GM21367 (cell line): ENCODE results near the gene COL18A1.

Experiments
- ATAC-seq: cut with Tn5 transposase; IDR thresholded peaks from one replicate; pipeline ENCODE4 v1.9.1; 2021; ENCODE audit not compliant: unreplicated experiment

Gene COL18A1

DNA sequence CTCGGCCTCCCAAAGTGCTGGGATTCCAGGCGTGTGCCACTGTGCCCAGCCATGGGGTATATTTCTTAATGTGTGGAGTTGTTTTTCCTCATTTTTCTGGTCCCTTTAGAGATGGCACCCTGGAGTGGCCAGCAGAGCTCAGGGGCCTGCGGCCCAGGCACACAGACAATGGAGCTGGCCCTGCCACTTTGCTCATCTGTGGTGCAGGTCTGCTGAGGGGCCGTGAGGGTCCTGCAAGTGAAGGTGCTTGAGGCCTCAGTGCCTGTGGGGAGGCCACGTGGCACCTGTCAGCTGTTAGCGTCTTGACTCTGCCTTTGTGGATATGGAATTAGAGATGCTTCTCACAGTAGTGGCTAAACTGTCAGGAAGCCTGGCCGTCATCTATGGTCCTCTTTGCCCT lies 7.5 kb downstream of the COL18A1 start:
- ATAC-seq: no peak

DNA sequence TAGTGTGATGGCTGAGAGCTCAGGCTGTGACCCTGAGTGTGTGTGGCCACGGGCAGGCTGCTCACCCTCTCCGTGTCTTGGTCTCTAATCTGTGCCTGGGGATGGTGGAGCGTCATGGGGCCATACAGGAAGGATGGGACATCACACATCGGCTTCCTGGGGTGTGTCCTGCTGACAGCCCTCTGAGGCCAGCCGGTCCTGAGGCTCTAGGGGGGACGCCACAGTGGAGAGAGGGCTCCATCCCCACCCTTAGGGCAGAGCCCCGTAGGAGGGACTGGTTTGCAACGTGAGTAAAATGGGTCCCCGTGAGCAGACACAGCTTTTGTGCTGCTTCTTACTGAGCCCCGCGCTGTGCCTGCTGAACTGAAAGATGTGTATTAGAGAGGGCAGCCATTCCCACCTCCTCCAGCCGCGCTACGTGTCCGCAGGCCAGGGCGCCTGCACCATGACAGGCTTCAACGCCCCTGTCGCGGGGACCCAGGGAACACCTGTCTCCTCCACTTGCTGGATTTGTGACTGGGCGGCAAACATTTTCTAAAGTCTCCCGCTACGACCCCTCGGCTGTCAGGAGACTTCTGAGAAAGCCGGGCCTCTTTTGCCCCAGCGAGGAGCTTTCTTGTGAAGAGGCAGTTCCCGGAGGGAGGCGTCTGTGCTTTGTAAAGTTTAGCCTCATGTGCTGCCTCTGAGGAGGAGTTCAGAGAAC lies 8.1 kb downstream of the COL18A1 start:
- ATAC-seq: no peak

DNA sequence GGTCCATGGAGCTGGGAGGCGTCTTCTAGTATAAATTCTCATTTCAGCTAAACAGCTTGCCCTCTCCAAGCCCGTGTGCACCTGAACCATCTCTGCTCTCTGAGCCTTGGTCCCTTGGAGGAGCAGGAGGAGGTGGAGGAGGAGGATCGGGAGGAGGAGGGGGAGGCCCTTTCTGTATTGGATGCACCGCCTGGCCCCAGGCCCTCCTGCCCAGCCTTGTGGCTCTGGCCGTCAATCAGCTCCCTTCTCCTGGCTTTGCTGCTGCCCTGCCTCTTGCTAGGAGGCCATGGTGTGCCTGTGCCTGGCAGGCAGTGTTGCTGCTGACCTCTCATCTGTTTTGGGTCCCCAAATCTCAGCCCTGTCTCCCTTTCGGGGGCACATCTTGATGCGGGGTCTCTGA lies 9.0 kb downstream of the COL18A1 start:
- ATAC-seq: no peak

GRCh38 chr21:45414396-45415187 lies 9.6 kb downstream of the COL18A1 start:
- ATAC-seq: no peak

DNA sequence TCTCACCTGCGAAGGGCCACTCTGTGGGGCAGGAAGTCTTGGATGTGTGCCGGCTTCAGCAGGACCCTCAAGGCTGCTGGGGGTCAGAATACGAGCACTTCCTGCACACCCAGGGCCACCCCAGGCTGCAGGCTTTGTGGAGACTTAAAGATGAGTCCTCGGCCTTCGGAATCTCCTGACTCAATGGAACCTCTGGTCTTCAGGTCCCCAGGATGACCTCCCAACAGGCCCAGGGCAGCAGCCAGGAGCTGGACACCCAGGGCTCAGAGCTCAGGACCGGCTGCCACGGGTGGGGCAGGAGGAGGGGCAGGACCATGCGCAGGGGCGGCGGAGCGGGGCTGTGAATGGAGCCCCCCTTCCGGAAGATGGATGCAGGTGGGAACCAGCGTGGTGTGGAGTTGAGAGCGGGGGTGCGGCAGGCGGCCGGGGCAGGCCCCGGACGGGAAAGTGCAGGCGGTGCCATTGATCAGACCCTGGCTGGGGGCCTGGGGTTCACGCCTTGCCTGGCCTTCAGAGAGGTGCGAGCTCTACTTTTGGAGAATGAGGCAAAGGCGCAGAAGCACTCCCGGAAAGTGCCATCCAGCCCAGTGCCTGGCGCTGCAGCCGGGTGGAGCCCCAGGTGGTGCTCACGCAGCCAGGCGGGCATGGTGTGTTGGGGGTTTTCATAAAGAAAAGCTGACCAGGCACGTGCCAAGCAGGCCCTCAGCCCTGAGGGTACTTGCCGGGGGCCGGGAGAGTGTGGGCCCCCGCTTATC lies 10.4 kb downstream of the COL18A1 start:
- no peak for ATAC-seq

- ATAC-seq: no peak
Measured at GRCh38 chr21:45415943-45416611, 11.1 kb downstream of the COL18A1 start.

GRCh38 chr21:45416620-45417019 lies 11.7 kb downstream of the COL18A1 start:
- no peak for ATAC-seq

DNA sequence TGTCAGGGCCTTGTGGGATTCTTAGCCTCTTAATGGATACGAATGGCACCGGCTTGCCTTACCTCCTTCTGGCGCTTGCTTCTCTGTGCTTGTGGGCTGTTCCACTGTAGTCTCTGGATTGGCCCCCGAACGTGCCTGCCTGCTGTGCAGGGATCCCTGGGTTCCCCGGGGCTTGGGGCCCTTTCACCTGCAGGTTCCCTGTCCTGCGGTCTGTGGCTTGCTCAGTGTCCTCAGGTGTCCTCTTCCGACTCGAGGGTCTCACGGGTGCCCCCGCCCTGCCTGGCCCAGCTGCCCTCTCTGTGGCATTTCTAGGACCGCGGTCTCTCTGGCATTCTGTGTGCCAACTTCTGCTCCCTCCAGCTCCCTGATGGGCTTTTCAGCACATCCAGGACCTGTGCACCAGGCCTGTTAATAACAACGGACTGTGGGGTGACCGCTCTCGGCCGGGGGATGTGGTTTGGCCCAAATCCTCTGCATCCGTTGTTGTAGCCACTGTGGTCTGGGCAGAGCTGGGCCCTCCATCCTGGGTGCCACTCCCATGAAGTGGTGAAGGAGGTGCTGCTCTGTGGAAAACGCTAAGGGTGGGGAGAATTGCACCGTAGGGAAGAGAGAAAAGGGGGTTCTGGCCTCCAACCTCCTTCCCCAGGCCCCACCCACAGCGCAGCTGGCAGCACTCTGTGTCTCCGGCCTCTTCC lies 12.4 kb downstream of the COL18A1 start:
- ATAC-seq: no peak

DNA sequence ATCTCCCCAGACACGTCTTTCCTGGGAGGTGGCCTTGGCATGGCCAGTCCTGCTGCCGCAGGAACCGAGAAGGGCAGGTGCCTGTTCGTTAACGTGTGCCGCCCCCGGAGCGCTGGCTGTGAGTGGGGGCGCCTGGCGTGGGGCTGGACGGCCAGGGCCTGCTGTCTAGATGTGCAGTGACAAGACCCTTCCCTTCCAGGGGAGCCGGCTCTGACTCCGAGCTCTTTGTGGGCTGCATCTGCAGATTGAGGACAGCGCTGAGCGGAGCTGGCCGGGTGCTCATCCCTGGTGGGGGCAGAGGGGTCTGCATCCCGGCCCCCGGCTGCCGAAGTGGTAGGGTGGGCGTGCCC lies 13.0 kb downstream of the COL18A1 start:
- ATAC-seq: no peak

DNA sequence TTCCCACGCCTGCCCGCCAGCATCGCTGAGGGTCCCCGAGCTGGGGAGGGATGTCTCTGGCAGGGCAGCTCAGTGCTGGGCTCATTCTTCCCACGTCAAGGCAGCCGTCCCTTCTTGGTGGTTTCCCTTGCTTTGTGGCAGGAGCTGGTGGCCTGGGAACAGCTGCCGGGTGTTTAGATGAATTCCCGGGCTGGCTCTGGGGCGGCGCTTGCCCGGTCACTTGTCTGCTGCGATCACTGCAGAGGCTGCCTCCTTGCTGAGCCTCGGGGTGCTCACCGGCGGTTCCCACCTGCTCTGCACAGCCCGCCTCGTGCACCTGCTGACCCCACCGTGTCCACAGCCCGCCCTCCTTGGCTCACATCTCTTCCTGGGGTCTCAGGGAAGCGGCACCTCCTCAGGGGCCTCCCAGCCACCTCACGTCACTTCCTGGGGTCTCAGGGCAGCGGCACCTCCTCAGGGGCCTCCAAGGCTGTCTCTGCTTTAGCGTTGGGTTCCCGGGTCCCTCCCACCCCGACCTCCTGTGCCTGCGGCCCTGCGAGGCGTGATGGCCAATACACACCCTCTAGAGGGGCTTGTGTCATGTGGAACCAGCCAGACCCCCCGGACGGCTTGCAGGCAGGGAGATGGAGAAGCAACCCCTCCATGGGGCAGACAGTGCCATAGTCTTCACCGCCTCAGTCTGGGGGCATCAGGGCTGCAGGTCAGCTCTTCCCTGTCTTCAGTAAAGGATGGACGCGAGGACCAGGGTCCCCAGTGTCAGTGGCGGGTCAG lies 13.5 kb downstream of the COL18A1 start:
- no peak for ATAC-seq

DNA sequence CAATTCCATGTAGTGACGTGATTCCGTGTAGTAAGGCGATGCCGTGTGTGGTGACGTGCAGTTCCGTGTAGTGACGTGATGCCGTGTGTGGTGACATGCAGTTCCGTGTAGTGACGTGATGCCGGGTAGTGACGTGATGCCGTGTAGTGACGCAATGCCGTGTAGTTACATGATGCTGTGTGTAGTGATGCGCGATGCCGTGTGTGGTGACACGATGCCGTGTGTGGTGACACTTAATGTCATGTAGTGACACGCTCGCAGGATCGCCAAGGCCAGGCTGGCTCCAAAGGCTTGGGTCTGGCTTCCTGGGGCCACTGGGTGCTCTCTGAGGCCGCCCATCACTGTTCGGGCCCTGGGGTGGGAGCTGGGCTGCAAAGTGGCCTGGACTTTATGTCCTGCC lies 14.2 kb downstream of the COL18A1 start:
- no peak for ATAC-seq

DNA sequence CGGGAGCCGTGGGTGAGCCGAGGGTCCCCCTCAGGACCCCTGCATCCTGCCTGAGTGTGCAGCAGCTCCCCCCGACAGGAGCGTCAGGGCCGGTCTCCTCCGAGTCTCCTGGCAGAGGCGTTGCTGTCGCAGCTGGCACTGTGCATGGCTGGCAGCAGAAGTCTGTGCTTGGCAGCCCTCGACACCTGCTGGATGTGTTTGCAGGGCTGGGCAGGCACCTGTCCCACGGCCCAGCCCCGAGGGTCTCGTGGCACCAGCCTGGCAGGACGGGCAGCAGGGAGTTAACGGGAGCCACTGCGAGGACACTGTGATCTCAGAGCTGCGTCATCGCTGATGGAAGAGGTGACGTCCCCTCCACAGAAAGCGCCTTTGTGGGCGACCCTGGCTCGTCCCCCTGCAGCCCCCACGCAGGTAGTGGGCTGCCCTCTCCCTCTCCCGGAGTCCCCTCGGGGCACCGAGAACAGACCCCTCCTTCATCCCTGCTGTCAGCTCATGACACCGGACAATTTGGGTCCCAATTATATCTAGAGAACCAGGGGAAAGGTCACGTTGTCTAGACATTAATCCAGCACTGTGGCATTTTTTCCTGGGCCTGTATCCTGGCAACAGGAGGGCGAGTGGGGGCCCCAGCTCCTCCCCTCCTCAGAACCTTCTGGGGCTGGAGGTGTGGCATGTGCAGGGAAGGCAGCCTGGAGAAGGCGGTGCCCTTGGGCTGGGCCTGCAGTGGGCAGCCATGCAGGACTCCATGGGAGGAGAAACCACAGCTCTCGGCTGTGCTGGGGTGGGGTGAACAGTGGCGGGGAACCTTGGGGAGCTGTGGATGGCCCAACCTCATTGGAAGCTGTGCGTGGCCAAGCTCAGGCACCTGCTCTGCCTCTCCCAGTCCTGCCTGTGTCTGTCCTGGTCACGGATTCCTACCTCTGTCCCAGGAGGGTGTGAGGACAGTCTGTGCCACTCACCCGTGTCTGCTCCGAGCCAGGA lies 15.4 kb downstream of the COL18A1 start:
- no peak for ATAC-seq

DNA sequence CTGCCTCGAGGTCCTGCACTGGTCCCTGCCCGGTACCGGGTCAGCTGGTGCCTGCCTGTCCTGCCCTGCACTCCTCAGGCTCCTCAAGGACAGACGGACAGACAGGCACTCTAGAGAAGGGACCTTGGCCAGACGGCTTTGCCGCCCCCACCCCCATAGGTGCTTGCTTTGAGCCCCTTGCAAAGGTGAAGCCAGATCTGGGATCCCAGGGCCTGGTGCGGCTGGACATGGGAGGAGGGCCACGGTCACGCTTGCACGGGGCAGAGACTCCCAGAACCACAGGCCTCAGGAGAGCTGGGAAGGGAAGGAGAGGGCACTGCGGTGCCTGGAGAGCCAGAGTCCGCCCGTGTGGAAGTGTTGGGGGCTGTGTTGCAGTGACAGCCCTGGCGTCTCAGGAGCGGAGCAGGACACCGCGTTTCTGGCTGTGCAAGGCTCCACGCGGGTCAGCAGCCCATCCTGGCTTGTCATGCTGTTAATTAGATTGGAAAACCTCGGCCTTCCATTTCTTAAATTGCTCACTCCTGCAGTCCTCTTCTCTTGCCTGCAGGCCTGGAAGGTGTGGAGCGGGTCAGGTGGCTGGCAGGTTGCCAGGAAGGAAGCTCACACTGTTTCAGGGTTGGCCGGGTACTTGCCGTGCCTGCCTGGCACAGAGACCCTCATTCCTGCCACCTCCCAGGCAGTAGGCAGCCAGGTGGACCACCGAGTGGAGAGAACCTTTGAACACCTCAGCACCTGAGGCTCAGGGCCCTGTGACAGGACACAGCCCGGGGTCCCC lies 16.3 kb downstream of the COL18A1 start:
- ATAC-seq: no peak

DNA sequence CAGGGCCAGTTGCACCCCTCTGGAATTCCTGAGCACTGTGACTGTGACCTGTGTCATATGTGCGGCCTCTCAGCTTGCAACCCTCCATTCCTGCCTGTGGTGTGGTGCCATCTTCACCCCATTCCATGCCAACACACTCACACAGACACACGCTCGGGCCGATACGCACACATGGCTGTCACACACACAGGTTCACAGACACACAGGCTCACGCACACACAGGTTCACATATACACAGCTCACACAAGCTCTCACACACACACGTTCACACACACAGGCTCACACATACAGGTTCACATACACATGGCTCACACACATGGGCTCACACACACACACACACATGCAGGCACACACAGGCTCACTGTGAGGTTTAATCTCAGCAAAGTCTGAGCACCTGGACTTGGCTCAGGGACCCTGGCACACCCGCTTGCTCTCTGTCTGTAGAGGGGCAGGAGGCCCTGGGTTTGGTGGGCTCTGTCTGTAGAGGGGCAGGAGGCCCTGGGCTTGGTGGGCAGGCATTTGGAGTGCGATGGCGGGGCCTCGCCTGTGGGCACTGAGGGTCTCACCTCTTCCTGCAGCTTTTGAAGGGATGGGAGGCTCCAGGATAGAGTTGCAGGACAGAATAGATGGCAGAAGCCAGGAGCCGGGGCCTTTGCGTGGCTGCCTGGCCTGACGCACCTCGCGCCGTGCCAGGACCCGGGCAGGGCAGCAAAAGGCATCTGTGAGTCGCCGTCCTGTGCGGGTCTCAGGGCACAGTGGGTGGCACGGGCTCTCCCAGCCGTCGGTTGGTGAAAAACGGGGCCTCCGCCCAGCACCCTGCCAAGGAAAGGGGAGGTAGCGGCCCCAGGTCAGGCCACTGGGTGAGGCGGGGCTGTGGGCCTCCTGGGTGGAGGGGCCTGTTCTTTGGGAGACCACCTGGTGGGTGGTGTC lies 17.1 kb downstream of the COL18A1 start:
- ATAC-seq: no peak

DNA sequence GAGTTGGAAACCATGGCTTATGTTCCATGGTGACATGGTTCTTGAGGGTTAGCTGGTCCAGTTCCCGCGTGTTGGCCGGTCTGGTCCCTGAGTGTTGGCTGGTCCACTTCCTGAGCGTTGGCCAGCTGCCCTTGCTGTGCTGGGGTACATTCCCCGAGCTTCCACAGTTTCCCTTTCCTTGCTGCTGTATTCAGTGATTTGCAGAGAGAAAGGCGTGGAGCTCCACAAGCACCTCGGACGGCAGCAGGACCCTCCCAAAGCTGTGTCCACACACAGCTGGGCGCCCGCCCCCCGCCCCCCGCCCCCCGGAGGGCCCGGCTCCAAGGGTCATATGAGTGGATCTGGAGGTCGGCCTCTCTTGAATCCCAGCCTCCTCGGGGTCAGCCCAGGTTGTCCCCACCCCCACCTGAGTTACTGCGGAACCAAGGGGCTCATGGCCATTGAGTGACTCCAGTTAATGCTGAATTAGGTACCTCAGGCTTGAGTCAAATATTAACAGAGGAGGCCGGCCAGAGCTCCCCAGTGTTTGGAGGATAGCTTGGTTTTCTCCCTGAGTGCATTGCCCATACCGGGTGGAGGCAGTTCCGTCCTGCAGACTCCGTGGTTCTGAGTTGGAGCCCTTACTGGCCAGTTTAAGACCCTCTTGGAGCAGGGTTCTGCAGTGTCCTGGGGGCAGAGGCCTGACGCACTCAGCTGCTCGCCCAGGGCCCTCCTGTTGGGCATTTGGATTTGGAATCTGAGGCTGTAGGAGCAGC lies 18.4 kb downstream of the COL18A1 start:
- no peak for ATAC-seq
